Spinal cord (tissue), 10 donors: ENCODE data around the gene FRMPD1. TPM values are rescaled to one million over a fixed set of nuclear protein-coding genes. Genes with fewer than 3 reads are reported as not detected.

Experiments
- DNase-seq, 6 donors: peaks; one replicate each; pipeline versions ENCODE4 v3.0.0 to v3.0.0-alpha.2; 2013 to 2015; ENCODE audit warnings: low spot score in 6 of 6, low read depth in 4 of 6
- H3K27ac ChIP-seq: one replicate; pipeline ENCODE4 v1.5.1; 2013; ENCODE audit warnings: low read depth, low read length, control low read depth
- H3K27me3 ChIP-seq: one replicate; pipeline ENCODE4 v1.6.1; 2013; ENCODE audit warnings: low read length; ENCODE audit not compliant: control insufficient read depth, insufficient read depth
- H3K36me3 ChIP-seq: one replicate; pipeline ENCODE4 v1.6.1; 2013; ENCODE audit warnings: low read length; ENCODE audit not compliant: control insufficient read depth, insufficient read depth
- H3K4me1 ChIP-seq: one replicate; pipeline ENCODE4 v1.6.1; 2013; ENCODE audit warnings: low read length; ENCODE audit not compliant: control insufficient read depth, insufficient read depth
- H3K4me3 ChIP-seq: one replicate; pipeline ENCODE4 v1.5.1; 2013; ENCODE audit warnings: low read depth, low read length, control low read depth
- H3K9me3 ChIP-seq: one replicate; pipeline ENCODE4 v1.6.1; 2013; ENCODE audit warnings: low read length; ENCODE audit not compliant: control insufficient read depth, insufficient read depth
- WGBS: methylation state at CpG from one replicate; pipeline ENCODE4 v1.1.5; 2013; ENCODE audit warnings: missing lambda C conversion rate; ENCODE audit not compliant: insufficient coverage; 5-methylcytosine and 5-hydroxymethylcytosine counted together
- polyA plus RNA-seq, 2 donors: library from polyadenylated mRNA; unstranded; fragments of 120-200 nt; gene quantifications; one replicate each; pipeline ENCODE4 v1.2.1, GENCODE V29; 2013; ENCODE audit not compliant: insufficient read length in 2 of 2
- total RNA-seq, 2 donors: library from RNA; depleted of rRNA in 1 of 2; stranded (reverse); fragments of 120-200 nt in 1 of 2; fragments of >200 nt in 1 of 2; gene quantifications; one replicate each; pipeline versions ENCODE4 v1.2.3 to v1.2.4, GENCODE V29; 2013 to 2014
- donor health status: healthy.

FRMPD1 gene
- total and polyA plus RNA-seq, 4 donors, result 2.7 to 8.9 (median 5.8) TPM

- H3K27ac ChIP-seq, result peak overlapping the region; percentile 33
- WGBS, result 43% methylated on average over 3 of the region's 3 CpGs
- H3K36me3 ChIP-seq, result no peaks in the 10 kb centered on the region
- no peak overlapping the region for H3K4me3 ChIP-seq
- no peaks in the 10 kb centered on the region for H3K27me3 ChIP-seq
- H3K4me1 ChIP-seq, result peaks cover 18% of the 10 kb centered on the region
- no peaks in the 10 kb centered on the region for H3K9me3 ChIP-seq
- DNase-seq, result no peak
Observed at GRCh38 chr9:37675661-37676060, 24.9 kb downstream of the FRMPD1 start.

GRCh38 chr9:37676411-37676830 is 25.7 kb downstream of the FRMPD1 start:
- peak in 5 of 6 donors; percentile 55 to 96 (median 68) for DNase-seq
- Histone ChIP-seq H3K27me3 (no peaks in the 10 kb centered on the region), H3K4me3 (no peak overlapping the region), H3K36me3 (no peaks in the 10 kb centered on the region), H3K9me3 (no peaks in the 10 kb centered on the region), H3K4me1 (peaks cover 18% of the 10 kb centered on the region), H3K27ac (peak overlapping the region; percentile 33)
- 20% methylated on average over 10 of the region's 11 CpGs for WGBS

GRCh38 chr9:37677435-37677834 is 26.7 kb downstream of the FRMPD1 start:
- 89% methylated on average over 2 of the region's 2 CpGs for WGBS
- Histone ChIP-seq H3K9me3 (no peaks in the 10 kb centered on the region), H3K27ac (no peak overlapping the region), H3K36me3 (no peaks in the 10 kb centered on the region), H3K4me3 (no peak overlapping the region), H3K4me1 (peaks cover 18% of the 10 kb centered on the region), H3K27me3 (no peaks in the 10 kb centered on the region)
- DNase-seq, result no peak

- no peak for DNase-seq
Observed at GRCh38 chr9:37678789-37679273, 28.1 kb downstream of the FRMPD1 start.

GRCh38 chr9:37679649-37680402 is 29.1 kb downstream of the FRMPD1 start:
- no peaks in the 10 kb centered on the region for H3K27me3 ChIP-seq
- DNase-seq, result no peak
- H3K4me1 ChIP-seq, result peaks cover 18% of the 10 kb centered on the region
- H3K27ac ChIP-seq, result no peak overlapping the region
- H3K36me3 ChIP-seq, result no peaks in the 10 kb centered on the region
- H3K9me3 ChIP-seq, result no peaks in the 10 kb centered on the region
- H3K4me3 ChIP-seq, result no peak overlapping the region
- 89% methylated on average over 2 of the region's 8 CpGs for WGBS

More at GRCh38 chr9:37678789-37679273, 28.1 kb downstream of the FRMPD1 start:
- H3K27ac ChIP-seq, result no peak overlapping the region
- H3K27me3 ChIP-seq, result no peaks in the 10 kb centered on the region
- H3K4me1 ChIP-seq, result peaks cover 18% of the 10 kb centered on the region
- H3K36me3 ChIP-seq, result no peaks in the 10 kb centered on the region
- no peak overlapping the region for H3K4me3 ChIP-seq
- WGBS, result 60% methylated on average over 1 of the region's 1 CpG
- H3K9me3 ChIP-seq, result no peaks in the 10 kb centered on the region

GRCh38 chr9:37682951-37683350 is 32.2 kb downstream of the FRMPD1 start:
- WGBS, result no CpG with 5 or more reads among the region's 3 CpGs
- Histone ChIP-seq H3K4me1 (no peaks in the 10 kb centered on the region), H3K4me3 (no peak overlapping the region), H3K9me3 (no peaks in the 10 kb centered on the region), H3K27me3 (no peaks in the 10 kb centered on the region), H3K36me3 (no peaks in the 10 kb centered on the region), H3K27ac (no peak overlapping the region)
- DNase-seq, result no peak

- no peak overlapping the region for H3K27ac ChIP-seq
- no peak overlapping the region for H3K4me3 ChIP-seq
- no peaks in the 10 kb centered on the region for H3K9me3 ChIP-seq
- H3K36me3 ChIP-seq, result no peaks in the 10 kb centered on the region
- 66% methylated on average over 10 of the region's 10 CpGs for WGBS
- no peaks in the 10 kb centered on the region for H3K27me3 ChIP-seq
- H3K4me1 ChIP-seq, result no peaks in the 10 kb centered on the region
- DNase-seq, result peak in 2 of 6 donors; percentile 28 to 55
Observed at GRCh38 chr9:37683531-37684371, 33.0 kb downstream of the FRMPD1 start.

- DNase-seq, result no peak
- no peaks in the 10 kb centered on the region for H3K36me3 ChIP-seq
- no peaks in the 10 kb centered on the region for H3K4me1 ChIP-seq
- H3K4me3 ChIP-seq, result no peak overlapping the region
- WGBS, result 74% methylated on average over 9 of the region's 11 CpGs
- no peaks in the 10 kb centered on the region for H3K9me3 ChIP-seq
- no peaks in the 10 kb centered on the region for H3K27me3 ChIP-seq
- no peak overlapping the region for H3K27ac ChIP-seq
Observed at GRCh38 chr9:37692622-37693221, 42.0 kb downstream of the FRMPD1 start.

- no peaks in the 10 kb centered on the region for H3K27me3 ChIP-seq
- H3K36me3 ChIP-seq, result no peaks in the 10 kb centered on the region
- 66% methylated on average over 4 of the region's 4 CpGs for WGBS
- H3K9me3 ChIP-seq, result no peaks in the 10 kb centered on the region
- no peak overlapping the region for H3K27ac ChIP-seq
- H3K4me3 ChIP-seq, result no peak overlapping the region
- DNase-seq, result peak in 1 of 6 donors; percentile 38
- H3K4me1 ChIP-seq, result no peaks in the 10 kb centered on the region
Observed at GRCh38 chr9:37693260-37693659, 42.5 kb downstream of the FRMPD1 start.
